ENCODE measurements around the gene DDX56.
A peak's percentile ranks its signal among the peaks of the same experiment; 100 is the strongest.
"Not testable (repeated sequence)": the region's sequence is repeated elsewhere in the genome, so short reads cannot be mapped to it uniquely, and the experiment has no call there.

DDX56 gene

DNA sequence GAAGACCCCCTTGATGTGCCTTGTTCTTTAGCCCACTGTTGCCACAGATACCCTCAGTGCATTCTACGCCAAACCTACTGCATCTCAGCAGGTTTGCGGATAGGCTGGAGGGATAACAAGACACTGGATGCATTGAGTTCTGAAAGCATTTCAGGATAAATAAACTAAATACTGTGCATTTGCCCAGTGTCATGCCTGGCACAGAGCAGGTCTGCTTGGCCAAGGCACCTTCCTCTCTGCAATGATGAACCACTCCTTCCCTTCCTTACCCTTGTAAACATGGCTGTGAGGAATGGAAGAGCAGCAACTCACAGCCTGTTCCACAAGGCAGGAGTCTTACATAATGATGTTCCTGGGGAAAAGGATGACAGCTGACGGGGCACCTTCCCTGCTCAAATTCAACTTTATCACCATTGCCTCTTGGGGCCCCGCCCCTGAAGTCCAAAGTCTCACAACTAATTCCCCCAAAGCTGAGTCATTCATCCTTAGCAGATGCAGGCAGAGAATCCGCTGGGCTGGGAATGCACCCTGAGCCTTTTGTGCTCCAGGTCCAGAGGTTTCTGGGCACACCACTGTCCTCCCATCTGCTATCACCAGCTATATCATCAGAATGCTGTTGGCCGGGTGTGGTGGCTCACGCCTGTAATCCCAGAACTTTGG is 11.6 kb downstream of the DDX56 start:
- DNase-seq: peak; percentile 66

DNA sequence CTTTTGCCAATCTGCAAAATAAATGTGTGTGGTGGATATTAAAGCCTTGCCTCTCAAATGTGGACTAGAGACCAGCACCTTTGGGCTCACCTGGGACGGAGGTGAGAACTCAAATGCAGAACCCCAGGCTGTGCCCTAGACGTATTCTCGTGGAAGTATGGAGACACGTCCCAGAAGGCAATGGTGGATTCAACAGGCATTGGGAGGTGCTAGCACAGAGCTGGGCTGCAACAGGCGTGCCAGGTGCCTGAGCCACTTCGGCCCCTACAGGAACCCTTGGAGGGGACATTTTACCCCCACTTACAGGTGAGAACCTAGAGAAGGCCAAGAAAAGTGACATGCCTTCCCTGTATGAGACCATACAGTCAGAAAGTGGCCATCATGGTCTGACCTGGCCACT is 12.2 kb downstream of the DDX56 start:
- DNase-seq: no peak

DNA sequence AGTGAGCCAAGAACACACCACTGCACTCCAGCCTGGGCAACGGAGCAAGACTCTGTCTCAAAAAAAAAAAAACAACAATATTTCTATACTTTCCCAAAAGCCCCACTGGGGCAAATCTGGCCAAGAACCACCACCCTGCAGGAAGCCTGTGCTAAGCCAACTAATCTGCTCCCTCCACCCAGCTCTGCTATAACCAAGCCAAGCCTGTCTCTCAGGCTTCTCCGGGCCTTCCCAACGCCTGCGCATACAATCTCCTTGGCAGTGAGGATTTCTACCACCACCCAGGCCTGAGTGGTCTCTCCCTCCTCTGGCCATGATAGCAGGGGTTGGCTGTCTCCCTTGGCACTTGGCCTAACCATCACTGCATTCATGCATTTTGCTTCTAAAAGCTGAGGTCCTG is 14.2 kb downstream of the DDX56 start:
- DNase-seq: no peak

DNA sequence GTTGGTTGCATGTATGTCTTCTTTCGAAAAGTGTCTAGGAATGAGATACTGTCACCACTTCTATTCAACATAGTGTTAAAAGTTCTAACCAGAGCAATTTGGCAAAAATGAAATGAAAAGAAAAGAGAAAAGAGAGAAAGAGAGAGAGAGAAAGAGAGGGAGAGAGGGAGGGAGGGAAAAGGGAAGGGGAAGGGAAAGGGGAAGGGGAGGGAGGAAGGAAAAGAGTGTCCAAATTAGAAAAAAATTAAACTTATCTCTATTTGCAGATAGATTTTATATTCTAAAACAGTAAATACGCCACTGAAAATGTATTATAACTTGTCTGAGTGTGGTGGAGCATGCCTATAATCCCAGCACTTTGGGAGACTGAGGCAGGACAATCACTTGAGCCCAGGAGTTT is 16.2 kb downstream of the DDX56 start:
- DNase-seq: no peak

DNA sequence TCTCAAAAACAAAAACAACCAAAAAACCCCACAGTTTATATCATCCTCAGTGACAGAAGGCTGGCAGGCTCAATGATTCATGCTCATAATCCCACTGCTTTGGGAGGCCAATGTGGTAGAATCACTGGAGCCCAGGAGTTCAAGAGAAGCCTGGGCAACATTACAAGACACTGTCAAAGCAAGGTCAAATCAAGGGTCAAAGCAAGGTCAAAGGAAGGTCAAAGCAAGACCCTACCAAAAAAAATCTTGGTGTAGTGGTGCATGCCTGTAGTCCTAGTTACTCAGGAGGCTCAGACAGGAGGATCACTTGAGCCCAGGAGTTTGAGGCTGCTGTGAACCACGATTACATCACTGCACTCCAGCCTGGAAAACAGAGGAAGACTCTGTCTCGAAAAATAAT is 18.4 kb downstream of the DDX56 start:
- no peak for DNase-seq

DNA sequence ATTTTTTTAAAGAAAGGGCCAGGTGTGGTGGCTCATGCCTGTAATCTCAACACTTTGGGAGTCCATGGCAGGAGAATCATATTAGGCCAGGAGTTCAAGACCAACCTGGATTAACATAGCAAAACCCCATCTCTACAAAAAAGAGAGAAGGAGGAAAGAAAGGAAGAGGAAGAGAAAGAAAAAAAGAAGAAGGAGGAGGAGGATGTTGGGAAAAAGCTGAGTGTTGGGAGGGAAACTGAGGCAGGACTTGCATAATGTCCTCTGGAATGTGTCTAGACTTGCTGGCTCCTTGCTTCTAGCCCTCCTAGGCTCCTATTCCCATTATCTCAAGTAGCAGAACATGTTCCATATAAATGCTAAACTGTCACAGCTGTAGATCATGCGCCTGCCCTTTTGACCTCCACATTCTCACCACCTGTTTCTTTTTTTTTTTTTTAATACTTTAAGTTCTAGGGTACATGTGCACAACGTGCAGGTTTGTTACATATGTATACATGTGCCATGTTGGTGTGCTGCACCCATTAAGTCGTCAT is 21.2 kb downstream of the DDX56 start:
- DNase-seq: not testable (repeated sequence)

DNA sequence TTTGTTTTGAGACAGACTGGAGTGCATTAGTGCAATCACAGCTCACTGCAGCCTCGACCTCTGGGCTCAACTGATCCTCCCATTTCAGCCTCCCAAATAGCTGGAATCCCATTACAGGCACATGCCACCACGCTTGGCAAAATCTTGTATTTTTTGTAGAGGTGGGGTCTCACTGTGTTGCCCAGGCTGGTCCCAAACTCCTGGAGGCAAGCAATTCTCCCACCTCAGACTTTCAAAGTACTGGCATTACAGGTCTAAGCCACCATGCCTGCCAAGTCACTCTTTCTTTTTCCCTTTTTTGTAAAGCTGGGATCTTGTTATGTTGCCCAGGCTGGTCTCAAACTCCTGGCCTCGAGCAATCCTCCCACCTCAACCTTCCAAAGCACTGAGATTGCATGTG is 24.3 kb downstream of the DDX56 start:
- DNase-seq: no peak

DNA sequence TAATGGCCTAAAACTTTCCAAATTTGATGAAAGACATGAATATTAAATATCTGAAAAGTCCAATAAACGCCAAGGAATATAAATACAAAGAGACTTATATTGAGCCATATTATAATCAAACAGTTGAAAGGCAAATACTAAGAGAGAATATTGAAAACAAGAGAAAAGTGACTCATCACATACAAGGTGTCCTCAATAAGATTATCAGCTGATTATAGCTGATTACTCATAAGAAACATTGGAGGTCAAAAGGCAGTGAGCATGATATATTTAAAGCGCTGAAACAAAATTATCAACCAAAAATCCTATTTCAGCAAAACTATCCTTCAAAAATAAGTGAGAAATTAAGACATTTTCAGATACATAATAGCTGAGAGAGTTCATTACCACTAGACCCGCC is 24.8 kb downstream of the DDX56 start:
- DNase-seq: no peak

DNA sequence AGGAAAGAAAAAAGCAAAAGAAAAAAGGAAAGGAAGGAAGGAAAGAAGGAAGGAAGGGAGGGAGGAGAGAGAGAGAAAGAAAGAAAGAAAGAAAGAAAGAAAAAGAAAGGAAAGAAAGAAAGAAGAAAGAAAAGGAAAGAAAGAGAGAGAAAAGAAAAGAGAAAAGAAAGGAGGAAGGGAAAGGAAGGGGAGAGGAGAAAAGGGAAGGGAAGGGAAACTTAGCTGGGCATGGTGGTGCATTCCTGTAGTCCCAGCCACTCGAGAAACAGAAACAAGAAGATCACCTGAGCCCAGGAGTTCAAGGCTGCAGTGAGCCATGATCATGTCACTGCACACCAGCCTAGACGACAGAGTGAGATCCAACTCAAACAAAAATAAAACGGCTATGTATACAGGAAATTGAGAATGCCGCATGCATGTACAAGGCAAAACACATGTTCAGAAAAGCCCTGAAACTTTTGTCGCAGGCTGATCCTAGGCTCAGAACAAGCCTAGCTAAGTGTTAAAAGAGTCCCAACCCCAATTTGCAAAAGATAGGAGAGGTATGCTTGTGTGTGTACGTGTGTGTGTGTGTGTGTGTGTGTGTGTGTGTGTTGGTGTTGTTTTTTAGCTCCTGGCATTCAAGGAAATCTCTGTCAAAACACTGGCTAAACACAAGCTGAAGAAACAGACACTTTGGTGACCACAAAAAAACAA is 26.0 kb downstream of the DDX56 start:
- no peak for DNase-seq

DNA sequence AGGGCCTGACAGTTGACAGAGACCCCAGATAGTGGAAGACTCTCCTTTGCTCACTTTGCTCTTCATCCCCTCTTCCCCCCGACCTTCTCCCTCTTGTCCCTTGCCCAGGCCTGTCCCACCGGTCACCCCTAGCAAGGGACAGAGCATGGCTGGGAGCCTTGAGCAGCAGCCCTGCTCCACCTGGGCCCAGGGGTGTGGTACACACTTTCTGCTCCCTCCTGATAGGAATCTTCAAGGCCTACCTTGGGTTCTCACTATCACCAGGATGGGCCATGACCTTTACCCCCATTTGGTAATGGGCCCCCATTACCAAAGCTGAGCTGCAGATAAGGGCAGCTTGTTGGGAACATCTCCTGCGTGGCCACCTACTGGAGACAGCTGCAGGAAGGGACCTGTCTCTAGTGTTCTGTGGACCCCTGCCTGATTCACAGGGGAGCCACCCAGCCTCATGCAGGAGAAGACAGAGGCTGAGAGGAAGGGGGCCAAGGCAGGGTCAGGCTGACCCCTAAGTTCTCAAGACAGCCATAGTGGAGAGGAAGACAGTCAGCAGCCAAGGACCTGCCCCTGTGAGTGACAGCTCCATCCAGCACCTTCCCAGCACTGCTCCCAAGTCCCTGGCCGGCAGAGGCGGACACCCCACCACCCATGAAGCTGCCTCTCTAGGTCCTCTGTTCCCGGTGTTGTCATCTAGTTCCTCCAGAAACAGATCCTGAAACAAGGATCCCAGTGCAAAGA is 31.7 kb downstream of the DDX56 start:
- DNase-seq: no peak

DNA sequence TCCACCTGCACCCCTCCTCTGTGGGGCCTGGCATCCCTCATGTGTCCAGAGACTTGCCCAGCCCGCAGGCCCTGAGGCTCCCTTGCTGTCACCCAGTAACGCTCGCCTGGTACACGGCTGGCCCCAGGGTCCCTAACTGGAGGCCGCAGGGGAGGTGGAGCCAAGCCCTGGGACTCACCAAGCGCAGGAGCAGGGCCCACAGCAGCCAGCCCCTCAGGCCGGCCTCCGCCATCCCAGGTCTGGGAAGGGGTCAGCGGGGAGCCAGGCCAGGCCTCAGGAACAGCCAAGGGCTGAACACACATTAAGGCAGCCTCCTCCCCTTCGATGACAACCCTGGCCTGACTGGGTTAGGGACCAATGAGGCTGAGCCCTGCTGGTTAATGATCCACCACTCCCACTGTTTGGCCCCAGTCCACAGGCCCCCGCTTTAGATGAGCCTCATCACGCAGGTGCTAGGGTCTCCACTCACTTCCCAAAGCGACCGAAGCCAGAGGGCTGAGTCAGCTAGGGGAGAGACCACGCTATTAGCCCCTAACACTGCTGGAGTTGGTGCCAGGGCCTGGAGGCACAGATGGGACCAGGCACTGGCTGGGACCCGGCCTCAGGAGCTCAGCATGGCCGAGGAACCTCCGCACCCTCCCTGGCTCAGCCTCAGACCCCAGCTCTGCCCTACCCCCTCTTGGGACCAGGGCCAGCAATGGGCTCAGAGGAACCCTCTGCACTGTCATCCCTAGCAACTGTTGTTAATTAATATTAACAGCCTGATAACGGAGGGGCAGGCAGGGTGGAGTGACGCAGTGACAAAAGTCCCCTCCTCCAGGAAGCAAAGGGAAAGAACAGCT is 32.5 kb downstream of the DDX56 start, which contains the start of gene NPC1L1:
TSS of gene NPC1L1 (minus strand) at position 303 of the 842 bp plus-strand sequence. CDS start at position 232, 71 bp downstream.
- no peak for DNase-seq

DNA sequence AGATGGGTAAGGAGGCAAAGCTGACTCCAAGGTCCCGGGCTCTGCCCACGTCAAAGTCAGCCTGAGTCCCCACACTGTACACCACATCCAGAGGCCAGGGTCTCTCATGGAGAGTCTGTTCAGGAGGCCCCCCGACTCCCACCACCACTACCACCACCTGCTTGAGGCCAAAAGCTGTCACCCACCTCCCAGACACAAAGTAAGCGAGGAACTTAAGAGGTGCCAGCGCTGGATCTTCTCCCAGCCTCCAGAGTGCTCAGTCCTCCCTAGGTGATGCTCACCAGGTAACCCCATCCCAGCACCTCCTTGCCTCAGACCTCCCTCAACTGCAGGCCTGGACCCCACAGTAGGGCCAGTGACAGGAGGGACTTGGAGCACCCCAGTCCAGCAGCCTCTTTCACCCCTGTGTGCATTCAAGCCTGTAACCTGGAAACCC is 33.1 kb downstream of the DDX56 start:
- DNase-seq: no peak

DNA sequence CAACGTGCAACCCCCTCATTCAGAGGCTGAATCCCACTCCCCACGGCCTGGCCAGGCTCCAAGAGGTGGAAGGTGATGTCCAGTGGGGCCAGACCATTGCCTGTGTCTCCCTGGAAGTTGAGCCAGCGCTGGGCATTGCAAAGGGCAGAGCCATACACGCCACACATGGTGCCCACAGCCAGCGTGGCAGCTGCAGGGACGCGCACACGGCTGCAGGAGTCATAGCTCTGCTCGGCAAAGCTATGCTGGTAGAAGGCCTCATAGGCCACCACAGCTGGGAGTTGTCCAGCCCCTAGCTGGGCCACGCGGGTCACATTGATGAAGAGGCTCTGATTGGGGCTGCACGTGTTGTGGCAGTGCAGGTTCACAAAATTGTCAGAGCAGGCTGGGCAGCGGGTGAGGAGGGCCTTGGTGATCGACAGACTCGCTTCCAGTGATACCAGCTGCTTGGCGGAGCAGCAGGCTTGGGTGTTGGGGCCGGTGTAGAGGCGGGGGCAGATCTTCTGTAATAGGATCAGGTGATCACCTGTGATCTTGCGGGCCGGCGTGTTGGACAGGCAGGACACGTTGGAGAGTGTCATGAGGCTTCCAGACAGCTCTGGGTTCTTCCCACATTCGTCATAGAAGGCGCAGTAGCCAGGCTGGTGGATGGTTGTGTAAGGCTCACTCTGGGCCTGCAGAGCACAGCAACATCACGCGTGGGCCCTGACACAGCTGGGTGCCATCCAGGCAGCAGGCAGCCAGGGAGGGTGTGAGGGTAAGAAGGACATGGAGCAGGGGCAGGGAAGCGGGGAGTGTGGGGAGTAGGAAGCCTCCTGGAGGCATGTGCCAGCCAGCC is 33.8 kb downstream of the DDX56 start:
- DNase-seq: no peak

DNA sequence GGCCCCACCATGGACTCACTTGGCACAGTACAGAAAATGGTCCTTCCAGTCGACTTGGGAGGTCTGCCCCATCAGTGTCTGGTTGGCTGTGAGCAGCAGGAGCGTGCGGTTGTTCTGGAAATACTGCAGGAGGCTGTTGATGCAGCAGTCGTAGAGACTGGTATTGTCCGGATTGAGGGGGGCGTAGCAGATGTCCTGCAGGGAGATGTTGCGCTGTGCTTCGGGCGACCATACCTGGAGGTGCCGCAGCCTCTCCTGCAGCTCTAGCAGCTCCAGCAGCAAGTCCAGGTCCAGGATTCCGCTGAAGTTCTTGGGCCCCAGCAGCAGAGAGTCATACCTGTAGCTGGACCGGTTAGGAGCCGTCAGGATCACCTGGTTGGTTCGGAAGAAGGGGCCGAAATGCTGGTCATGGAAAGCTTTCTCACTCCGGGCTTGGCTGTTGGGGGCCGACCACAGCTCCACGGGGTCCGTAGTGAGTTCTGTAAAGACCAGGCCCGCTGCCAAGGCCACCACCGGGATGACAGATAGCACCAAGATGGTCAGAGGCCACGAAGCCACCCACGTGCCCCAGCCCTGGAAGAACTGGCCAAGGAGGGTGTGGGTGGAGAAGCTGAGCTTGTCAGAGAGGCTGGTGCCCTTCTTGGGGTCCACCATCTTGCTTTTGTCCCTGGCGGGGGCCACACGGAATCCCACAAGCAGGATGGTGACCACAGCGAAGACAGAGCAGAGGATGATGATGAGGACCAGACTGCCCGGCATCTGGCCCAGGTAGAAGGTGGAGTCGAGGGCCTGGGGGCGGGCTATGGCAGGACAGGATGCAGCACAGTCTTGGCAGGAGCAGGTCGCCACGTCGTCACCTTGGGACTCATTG is 34.7 kb downstream of the DDX56 start:
- DNase-seq: no peak

DNA sequence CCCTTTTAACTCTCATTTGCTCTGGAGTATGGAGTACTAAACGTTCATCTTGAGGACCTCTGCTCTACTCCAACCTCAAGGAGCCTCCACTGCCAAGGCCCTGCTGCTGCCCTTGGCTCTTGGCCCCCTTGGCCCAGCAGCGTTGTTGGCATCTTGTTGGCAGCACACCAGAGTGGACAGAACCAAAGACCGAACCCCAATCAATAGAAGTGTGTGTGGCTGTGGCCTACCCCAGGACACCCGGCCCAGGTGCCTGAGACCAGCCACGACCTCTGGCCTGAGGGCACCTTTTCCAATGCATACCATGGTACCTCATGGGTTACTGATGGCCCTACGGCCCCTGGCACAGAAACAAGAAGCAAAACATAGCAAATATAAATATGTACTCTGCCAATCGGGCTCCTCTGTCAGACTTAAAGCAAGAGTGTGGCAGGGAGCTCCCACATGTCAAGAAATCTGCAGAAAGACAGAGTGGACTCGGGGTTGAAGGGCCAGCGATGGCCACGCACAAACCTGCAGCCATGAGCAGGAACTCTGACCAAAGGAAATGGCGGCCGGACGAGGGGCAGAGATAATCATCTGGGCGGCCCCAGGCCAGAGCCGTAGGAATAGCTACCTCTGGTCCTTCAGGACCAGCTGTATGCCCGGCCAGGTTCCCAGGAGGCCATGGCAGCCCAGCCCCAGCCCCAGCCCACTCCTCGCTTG is 35.5 kb downstream of the DDX56 start:
- no peak for DNase-seq

DNA sequence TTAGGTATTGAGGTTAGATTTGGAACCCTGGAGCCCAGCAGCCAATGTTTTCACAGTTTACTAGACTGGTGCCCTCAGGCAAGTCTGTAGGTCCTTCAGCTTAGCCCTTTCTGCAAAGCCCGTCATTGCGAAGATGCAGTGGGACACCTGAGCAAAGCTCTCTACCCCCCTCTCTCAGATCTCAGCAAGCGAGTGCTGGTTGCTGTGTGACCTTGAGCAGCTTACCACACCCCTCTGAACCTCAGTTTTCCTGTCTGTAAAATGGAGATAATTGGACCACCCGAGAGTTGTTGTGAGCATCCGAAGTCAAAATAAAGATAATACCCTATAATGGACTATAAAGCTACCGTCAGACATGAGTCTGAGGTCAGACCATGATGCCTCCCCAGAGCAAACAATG is 36.3 kb downstream of the DDX56 start:
- no peak for DNase-seq

DNA sequence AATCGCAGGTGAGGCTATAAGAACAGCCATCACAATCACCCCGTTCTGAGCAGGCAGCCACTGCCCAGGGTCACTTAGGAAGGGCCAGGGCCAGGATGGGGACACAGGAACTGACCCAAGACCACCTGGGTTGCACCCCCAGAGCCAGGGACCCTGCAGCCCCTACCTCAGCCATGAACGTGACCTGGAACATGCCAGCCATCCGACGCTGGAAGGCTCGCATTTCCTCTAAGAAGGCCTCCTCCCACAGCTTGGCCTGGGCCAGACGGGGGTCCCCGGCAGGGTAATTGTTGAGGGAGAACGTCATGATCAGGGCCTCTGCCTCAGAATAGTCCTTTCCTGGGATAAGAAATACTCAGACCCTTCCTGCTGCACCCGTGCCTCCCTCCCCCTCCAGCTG is 37.6 kb downstream of the DDX56 start:
- no peak for DNase-seq

DNA sequence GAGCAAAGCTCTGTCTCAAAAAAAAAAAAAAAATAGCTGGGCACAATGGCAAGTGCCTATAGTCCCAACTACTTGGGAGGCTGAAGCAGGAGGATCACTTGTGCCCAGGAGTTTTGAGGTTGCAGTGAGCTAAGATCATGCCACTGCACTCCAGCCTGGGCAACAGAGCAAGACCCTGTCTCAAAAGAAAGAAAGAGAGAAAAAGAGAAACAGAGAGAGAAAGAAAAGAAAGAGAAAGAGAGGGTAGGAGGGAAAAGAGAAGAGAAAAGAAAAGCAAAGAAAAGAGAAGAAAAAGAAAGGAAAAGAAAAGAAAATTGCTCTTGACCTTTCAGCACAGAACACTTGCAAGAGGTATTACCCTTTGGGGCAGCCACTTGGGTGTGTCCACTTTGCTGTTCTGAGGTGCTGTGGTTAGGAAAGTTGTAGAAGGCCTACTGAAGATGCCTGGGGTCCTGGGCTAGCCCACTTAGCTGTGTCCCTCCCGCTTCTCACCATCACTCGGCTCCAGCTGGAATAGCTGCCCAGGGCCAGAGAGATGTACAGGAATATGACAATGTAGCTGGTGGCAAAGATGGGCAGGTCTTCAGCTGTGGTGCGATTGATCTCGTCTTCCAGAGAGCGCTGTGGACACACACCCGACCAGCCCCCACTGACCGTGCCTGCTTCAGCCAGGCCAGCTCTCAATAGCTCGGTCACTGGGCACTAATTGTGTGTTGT is 38.2 kb downstream of the DDX56 start:
- DNase-seq: no peak

DNA sequence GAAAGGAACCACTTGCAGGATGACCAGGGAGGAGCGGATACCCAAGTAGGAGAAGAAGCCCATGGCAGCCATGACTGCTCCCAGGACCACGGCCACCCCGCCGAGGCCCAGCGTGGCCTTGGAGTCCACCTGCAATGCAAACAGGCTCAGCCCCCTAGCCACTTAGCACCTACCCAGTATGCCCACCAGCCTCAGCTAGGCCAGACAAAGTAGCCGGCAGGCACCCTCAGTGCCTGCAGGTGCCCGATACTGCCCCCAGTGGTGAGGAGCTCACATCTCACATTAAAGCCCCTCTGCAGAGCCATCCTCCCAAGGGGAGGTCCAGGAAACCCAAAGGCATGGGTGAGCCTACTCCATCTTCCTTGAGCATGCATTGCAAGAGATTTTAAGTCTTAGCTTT is 39.2 kb downstream of the DDX56 start:
- DNase-seq: peak; percentile 26

Measured in HCEC 1CT (cell line).